ENCODE results near the gene DGCR6L. TPM values are rescaled to one million over a fixed set of nuclear protein-coding genes. Genes with fewer than 3 reads are reported as not detected.
"Not testable (repeated sequence)": the region's sequence is repeated elsewhere in the genome, so short reads cannot be mapped to it uniquely, and the experiment has no call there.

Gene DGCR6L
- total RNA-seq, 1 experiment from 2014 or later, result 50.7 TPM

DNA sequence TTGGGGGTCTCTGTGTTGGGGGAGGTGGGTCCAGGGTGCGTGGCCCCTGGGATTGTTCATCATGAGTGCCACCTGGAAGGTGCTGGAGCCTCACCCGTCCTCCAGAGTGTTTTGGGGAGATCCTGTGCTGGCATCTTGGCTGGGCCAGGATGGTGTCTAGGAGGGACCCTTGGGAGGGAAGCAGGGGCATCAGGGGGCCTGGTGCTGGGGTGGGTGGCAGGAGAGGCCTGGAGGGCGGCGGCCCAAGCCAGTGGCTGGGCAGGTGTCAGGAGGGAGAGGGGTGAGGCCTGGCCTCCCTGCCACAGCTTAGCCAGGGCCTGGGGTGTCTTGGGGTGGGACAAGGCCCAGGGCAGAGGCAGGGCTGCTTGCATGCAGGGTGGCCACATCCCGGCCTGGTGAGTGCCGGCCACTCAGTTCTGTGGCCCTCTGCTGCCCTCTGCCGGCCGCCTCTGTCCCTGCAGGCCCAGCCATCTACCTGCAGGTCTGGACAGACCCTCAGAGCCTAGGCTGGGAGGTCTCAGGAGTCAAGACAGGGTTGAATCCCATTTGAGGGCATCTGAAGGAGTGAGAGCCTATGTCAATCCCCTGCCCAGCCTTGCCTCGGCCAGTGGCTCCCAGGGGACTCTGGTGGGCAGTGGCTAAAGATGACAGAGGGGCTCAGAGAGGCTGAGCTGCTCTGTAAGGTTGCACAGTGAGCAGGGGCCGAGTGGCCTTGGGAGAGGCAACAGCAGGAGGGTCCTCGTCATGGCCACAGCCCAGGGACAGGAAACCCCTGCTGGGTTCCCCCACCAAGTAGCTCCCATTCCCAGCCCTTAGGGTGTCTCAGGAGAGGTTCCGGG, 34.2 kb downstream of the DGCR6L start:
- POLR2A ChIA-PET (ENCODE audit: low non-redundant PET); H3K9me3 ChIP-seq (ENCODE audit: low read depth, low read length, poor library complexity, severe bottlenecking); H3K36me3 ChIP-seq (ENCODE audit: insufficient read depth, low read length, poor library complexity, severe bottlenecking); BruUV-seq (replicated peaks); H3K27ac ChIP-seq (ENCODE audit: low read depth, low read length, poor library complexity, severe bottlenecking); H3K4me3 ChIP-seq (ENCODE audit: low read depth, low read length, poor library complexity, severe bottlenecking); H3K4me1 ChIP-seq (ENCODE audit: insufficient read depth, low read length, poor library complexity, severe bottlenecking); H3K27me3 ChIP-seq (replicated peaks; ENCODE audit: insufficient read depth, low read depth, low read length, poor library complexity): not testable (repeated sequence)
- CTCF ChIA-PET, result interaction anchor here (0.8 kb wide), 1 partner anchor 129 kb away, joined by 6 read pairs; no protein-coding TSS in a partner anchor
- intact Hi-C loops (cut with micrococcal nuclease; ENCODE audit: unreplicated experiment), result loop anchor here (1.0 kb wide), 1 partner anchor 128 kb away; no protein-coding TSS in a partner anchor
- peak; percentile 59 for DNase-seq (ENCODE audit: low spot score)
- TF ChIP-seq, protein P1, sequence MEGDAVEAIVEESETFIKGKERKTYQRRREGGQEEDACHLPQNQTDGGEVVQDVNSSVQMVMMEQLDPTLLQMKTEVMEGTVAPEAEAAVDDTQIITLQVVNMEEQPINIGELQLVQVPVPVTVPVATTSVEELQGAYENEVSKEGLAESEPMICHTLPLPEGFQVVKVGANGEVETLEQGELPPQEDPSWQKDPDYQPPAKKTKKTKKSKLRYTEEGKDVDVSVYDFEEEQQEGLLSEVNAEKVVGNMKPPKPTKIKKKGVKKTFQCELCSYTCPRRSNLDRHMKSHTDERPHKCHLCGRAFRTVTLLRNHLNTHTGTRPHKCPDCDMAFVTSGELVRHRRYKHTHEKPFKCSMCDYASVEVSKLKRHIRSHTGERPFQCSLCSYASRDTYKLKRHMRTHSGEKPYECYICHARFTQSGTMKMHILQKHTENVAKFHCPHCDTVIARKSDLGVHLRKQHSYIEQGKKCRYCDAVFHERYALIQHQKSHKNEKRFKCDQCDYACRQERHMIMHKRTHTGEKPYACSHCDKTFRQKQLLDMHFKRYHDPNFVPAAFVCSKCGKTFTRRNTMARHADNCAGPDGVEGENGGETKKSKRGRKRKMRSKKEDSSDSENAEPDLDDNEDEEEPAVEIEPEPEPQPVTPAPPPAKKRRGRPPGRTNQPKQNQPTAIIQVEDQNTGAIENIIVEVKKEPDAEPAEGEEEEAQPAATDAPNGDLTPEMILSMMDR (conservative IDR thresholded peaks at IDR 0.05; ENCODE audit: low read depth, low read length), result peak; percentile 79

DNA sequence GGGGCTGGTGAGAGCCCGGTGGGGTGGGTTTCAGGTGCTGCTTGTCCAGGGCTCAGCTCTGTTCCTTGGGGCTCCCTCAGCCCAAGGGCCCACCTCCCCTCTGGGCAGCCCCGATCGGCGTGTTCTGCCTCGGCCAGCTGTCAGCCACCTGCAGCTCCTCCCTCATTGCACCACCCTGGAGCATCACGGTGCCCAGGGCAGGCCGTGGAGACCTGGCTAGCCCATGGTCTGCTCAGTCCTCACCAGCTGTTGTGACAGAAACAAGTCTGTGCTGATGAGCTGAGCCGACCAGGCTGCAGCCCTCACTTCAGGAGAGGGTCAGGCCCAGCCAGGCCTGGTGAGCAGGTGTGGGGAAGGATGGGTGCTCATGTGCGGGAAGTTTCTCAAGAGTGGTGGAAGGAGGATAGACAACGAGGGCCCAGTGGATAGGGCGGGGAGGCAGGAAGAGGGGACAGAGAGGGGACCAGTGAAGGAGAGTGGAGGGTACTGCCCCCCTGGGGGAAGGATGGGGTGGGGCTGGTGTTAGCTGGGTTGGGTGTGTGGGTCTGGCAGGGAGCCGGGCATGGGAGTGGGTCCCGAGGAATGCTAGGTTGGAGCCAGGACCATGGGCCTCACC, 35.3 kb downstream of the DGCR6L start:
- DNase-seq (ENCODE audit: low spot score), result no peak
- intact Hi-C loops (cut with micrococcal nuclease; ENCODE audit: unreplicated experiment), result loop anchor here (1.0 kb wide), 1 partner anchor 127 kb away; no protein-coding TSS in a partner anchor
- ChIA-PET POLR2A (ENCODE audit: low non-redundant PET) (no interaction called here), CTCF (interaction anchor here (0.6 to 2.0 kb wide), 2 partner anchors 128 to 237 kb away, joined by 3 to 7 read pairs; no protein-coding TSS in a partner anchor)
- Histone ChIP-seq H3K4me1 (ENCODE audit: insufficient read depth, low read length, poor library complexity, severe bottlenecking) (no peaks in the 10 kb centered on the region), H3K4me3 (ENCODE audit: low read depth, low read length, poor library complexity, severe bottlenecking) (no peak overlapping the region), H3K27me3 (replicated peaks; ENCODE audit: insufficient read depth, low read depth, low read length, poor library complexity) (no peaks in the 10 kb centered on the region), H3K36me3 (ENCODE audit: insufficient read depth, low read length, poor library complexity, severe bottlenecking) (no peaks in the 10 kb centered on the region), H3K27ac (ENCODE audit: low read depth, low read length, poor library complexity, severe bottlenecking) (no peak overlapping the region), H3K9me3 (ENCODE audit: low read depth, low read length, poor library complexity, severe bottlenecking) (no peaks in the 10 kb centered on the region)
- no TSS peak for BruUV-seq (replicated peaks)
- TF ChIP-seq, protein P1 (conservative IDR thresholded peaks at IDR 0.05; ENCODE audit: low read depth, low read length), result no peak
- no peak for TF ChIP-seq EZH2 (IDR thresholded peaks at IDR 0.05; ENCODE audit: borderline replicate concordance, low read depth, low read length, poor library complexity, severe bottlenecking)

DNA sequence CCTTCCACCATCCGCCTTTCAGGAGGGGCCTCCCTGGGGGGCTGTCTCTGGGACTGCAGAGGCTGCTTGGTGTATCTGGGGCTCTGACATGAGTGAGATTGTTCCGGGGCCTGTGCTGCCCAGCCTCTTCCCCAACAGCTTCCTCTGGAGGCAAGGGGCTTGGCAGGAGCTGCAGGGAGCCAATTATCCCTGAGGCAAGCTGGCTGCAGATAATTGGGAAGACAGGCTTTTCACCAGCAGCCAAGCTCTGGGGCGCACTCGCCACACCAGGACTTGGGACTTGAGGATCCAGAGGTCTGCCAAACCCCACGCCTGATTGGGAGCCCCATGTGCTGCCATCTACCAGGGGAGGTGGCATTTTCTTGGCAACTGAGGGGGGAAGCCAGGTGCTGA, 36.2 kb downstream of the DGCR6L start:
- POLR2A ChIA-PET (ENCODE audit: low non-redundant PET), result no interaction called here

More for the DNA sequence above, 36.2 kb downstream of the DGCR6L start:
- peak; percentile 60 for DNase-seq (ENCODE audit: low spot score)
- Histone ChIP-seq H3K4me1 (ENCODE audit: insufficient read depth, low read length, poor library complexity, severe bottlenecking) (no peaks in the 10 kb centered on the region), H3K4me3 (ENCODE audit: low read depth, low read length, poor library complexity, severe bottlenecking) (no peak overlapping the region), H3K27me3 (replicated peaks; ENCODE audit: insufficient read depth, low read depth, low read length, poor library complexity) (no peaks in the 10 kb centered on the region), H3K27ac (ENCODE audit: low read depth, low read length, poor library complexity, severe bottlenecking) (no peak overlapping the region), H3K9me3 (ENCODE audit: low read depth, low read length, poor library complexity, severe bottlenecking) (no peaks in the 10 kb centered on the region), H3K36me3 (ENCODE audit: insufficient read depth, low read length, poor library complexity, severe bottlenecking) (no peaks in the 10 kb centered on the region)
- intact Hi-C loops (cut with micrococcal nuclease; ENCODE audit: unreplicated experiment), result no loop called here
- CTCF ChIA-PET, result interaction anchor here (0.6 to 2.0 kb wide), 2 partner anchors 127 to 236 kb away, joined by 3 to 7 read pairs; no protein-coding TSS in a partner anchor
- BruUV-seq (replicated peaks), result no TSS peak
- no peak for TF ChIP-seq EZH2 (IDR thresholded peaks at IDR 0.05; ENCODE audit: borderline replicate concordance, low read depth, low read length, poor library complexity, severe bottlenecking)

Measured in A673 (cell line).